OCI-LY1 (cell line): ENCODE results near the gene PUM1.

Experiments used
- H2AFZ ChIP-seq: fragments of 200-600 bp; sonication (generic), shearing (Covaris generic); 2 replicates; pipeline ENCODE4 v1.6.0; 2014; ENCODE audit warnings: antibody characterized with exemption, mild to moderate bottlenecking, low read length
- H3F3A ChIP-seq: fragments of 200-600 bp; sonication (generic), shearing (Covaris generic); 2 replicates; pipeline ENCODE4 v1.6.0; 2014; ENCODE audit warnings: mild to moderate bottlenecking, antibody characterized with exemption, low read length, moderate library complexity; ENCODE audit not compliant: insufficient read depth
- H3K27ac ChIP-seq: fragments of 200-600 bp; sonication (generic); 2 replicates; pipeline ENCODE4 v1.5.1; 2014; ENCODE audit warnings: low read length, mixed run types, mild to moderate bottlenecking, low read depth; ENCODE audit not compliant: poor library complexity, severe bottlenecking
- H3K27me3 ChIP-seq: fragments of 200-600 bp; sonication (generic); 2 replicates; pipeline ENCODE4 v1.6.0; 2014; ENCODE audit warnings: antibody characterized with exemption, mild to moderate bottlenecking, low read length, moderate library complexity; ENCODE audit not compliant: insufficient read depth
- H3K36me3 ChIP-seq: fragments of 200-600 bp; sonication (generic); 2 replicates; pipeline ENCODE4 v1.6.1; 2014; ENCODE audit warnings: mild to moderate bottlenecking, antibody characterized with exemption, low read length, moderate library complexity, mixed read lengths; ENCODE audit not compliant: insufficient read depth
- H3K4me1 ChIP-seq: fragments of 200-600 bp; sonication (generic); 2 replicates; pipeline ENCODE4 v1.5.1; 2014; ENCODE audit warnings: mild to moderate bottlenecking, low read length, moderate library complexity; ENCODE audit not compliant: insufficient read depth, severe bottlenecking
- H3K4me2 ChIP-seq: fragments of 200-600 bp; sonication (generic), shearing (Covaris generic); 2 replicates; pipeline ENCODE4 v1.6.1; 2014; ENCODE audit warnings: low read length
- H3K4me3 ChIP-seq: fragments of 200-600 bp; sonication (generic); 2 replicates; pipeline ENCODE4 v1.5.1; 2014; ENCODE audit warnings: low read length, low read depth, mild to moderate bottlenecking, mixed read lengths; ENCODE audit not compliant: poor library complexity, severe bottlenecking
- H3K79me2 ChIP-seq: fragments of 200-600 bp; shearing (Covaris generic); 2 replicates; pipeline ENCODE4 v1.6.1; 2016; ENCODE audit warnings: mixed run types, low read length, mixed read lengths; ENCODE audit not compliant: insufficient read depth
- H3K9ac ChIP-seq: fragments of 200-600 bp; sonication (generic), shearing (Covaris generic); 2 replicates; pipeline ENCODE4 v1.6.1; 2014; ENCODE audit warnings: mild to moderate bottlenecking, low read length, mixed read lengths
- H3K9me2 ChIP-seq: fragments of 200-600 bp; sonication (generic), shearing (Covaris generic); 2 replicates; pipeline ENCODE4 v1.6.1; 2014; ENCODE audit warnings: low read depth, mild to moderate bottlenecking, low read length, mixed read lengths
- H3K9me3 ChIP-seq: fragments of 200-600 bp; shearing (Covaris generic); 2 replicates; pipeline ENCODE4 v1.6.1; 2014; ENCODE audit warnings: low read length, mixed read lengths
- H4K20me1 ChIP-seq: fragments of 200-600 bp; sonication (generic), shearing (Covaris generic); 2 replicates; pipeline ENCODE4 v1.6.0; 2016; ENCODE audit warnings: mild to moderate bottlenecking, low read length; ENCODE audit not compliant: insufficient read depth
- CTCF ChIP-seq: fragments of 200-600 bp; sonication (generic), shearing (Covaris generic); IDR thresholded peaks from 2 replicates; pipeline ENCODE4 v1.5.1; 2017; ENCODE audit warnings: mild to moderate bottlenecking, antibody characterized with exemption, low read length, moderate library complexity, mixed read lengths
- EZH2 ChIP-seq: fragments of 200-600 bp; sonication (generic), shearing (Covaris generic); IDR thresholded peaks from 2 replicates; pipeline ENCODE4 v1.8.0; 2017; ENCODE audit warnings: borderline replicate concordance, mixed run types, mild to moderate bottlenecking, antibody characterized with exemption, low read length, moderate library complexity, mixed read lengths

PUM1 gene

GRCh38 chr1:30888391-30888790 is 177.1 kb downstream of the PUM1 start:
- H3K9ac ChIP-seq, result no peak overlapping the region
- no peaks in the 10 kb centered on the region for H3F3A ChIP-seq
- no peaks in the 10 kb centered on the region for H4K20me1 ChIP-seq
- no peaks in the 10 kb centered on the region for H3K9me2 ChIP-seq
- H3K4me3 ChIP-seq, result no peak overlapping the region
- H3K36me3 ChIP-seq, result no peaks in the 10 kb centered on the region
- H3K4me1 ChIP-seq, result no peaks in the 10 kb centered on the region
- H3K27ac ChIP-seq, result no peak overlapping the region
- H3K4me2 ChIP-seq, result no peak overlapping the region
- H3K27me3 ChIP-seq, result 0 out of 2 replicates have a peak, but pooled peaks cover 4% of the 10 kb centered on the region
- H3K79me2 ChIP-seq, result no peaks in the 10 kb centered on the region
- no peaks in the 10 kb centered on the region for H3K9me3 ChIP-seq
- TF ChIP-seq CTCF (no peak), EZH2 (no peak)
- H2AFZ ChIP-seq, result no peak overlapping the region

GRCh38 chr1:30887485-30888315 is 177.8 kb downstream of the PUM1 start:
- no peak overlapping the region for H3K9ac ChIP-seq

GRCh38 chr1:30886710-30887428 is 178.6 kb downstream of the PUM1 start:
- Histone ChIP-seq H3K27me3 (peaks cover 2% of the 10 kb centered on the region; the same call in 1 of the 2 replicates), H3K27ac (no peak overlapping the region), H3K9ac (no peak overlapping the region), H3K9me3 (no peaks in the 10 kb centered on the region), H3K9me2 (no peaks in the 10 kb centered on the region), H3K4me3 (no peak overlapping the region), H3F3A (no peaks in the 10 kb centered on the region), H2AFZ (no peak overlapping the region), H3K4me2 (no peak overlapping the region), H3K4me1 (no peaks in the 10 kb centered on the region), H4K20me1 (no peaks in the 10 kb centered on the region), H3K79me2 (no peaks in the 10 kb centered on the region), H3K36me3 (no peaks in the 10 kb centered on the region)
- TF ChIP-seq EZH2 (no peak), CTCF (no peak)

More at GRCh38 chr1:30887485-30888315, 177.8 kb downstream of the PUM1 start:
- no peak for TF ChIP-seq CTCF
- no peaks in the 10 kb centered on the region for H3K79me2 ChIP-seq
- H3K27me3 ChIP-seq, result 0 out of 2 replicates have a peak, but pooled peaks cover 2% of the 10 kb centered on the region
- no peaks in the 10 kb centered on the region for H3F3A ChIP-seq
- H4K20me1 ChIP-seq, result no peaks in the 10 kb centered on the region
- no peaks in the 10 kb centered on the region for H3K9me3 ChIP-seq
- no peak overlapping the region for H2AFZ ChIP-seq
- H3K9me2 ChIP-seq, result no peaks in the 10 kb centered on the region
- no peaks in the 10 kb centered on the region for H3K4me1 ChIP-seq
- no peak overlapping the region for H3K27ac ChIP-seq
- H3K36me3 ChIP-seq, result no peaks in the 10 kb centered on the region
- H3K4me3 ChIP-seq, result no peak overlapping the region
- H3K4me2 ChIP-seq, result no peak overlapping the region
